ENCODE data around the gene PDK2. TPM values are rescaled to one million over a fixed set of nuclear protein-coding genes. Genes with fewer than 3 reads are reported as not detected.
"Not testable (repeated sequence)": the region's sequence is repeated elsewhere in the genome, so short reads cannot be mapped to it uniquely, and the experiment has no call there.

PDK2 gene
- total RNA-seq, 1 donor: 37.8 TPM

DNA sequence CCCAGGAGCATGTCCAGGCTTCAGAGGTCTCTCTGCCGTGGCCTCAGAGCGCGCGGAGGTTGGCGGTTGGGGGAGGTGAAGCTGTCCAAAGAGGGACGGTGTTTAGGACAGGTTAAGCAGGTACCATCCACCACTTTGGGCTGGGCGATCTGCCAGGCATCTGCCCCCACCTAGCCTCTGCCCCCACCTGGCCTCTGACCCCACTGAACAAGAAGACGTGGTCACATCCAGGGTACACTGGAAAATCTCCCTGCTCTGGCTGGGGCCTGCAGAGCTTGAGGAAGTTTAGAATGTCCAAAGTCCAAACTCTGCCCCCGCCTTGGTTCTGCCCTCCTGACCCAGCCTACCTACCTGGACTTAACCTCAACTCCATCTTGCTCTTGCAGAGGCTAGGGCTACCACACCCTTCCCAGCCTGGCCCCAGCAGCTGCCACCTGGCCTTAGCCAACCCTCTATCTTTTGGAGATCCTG, 37.6 kb upstream of the PDK2 start:
- H3K4me3 ChIP-seq (ENCODE audit: low read depth, low read length): peak overlapping the region; percentile 81
- TF ChIP-seq, protein P1, sequence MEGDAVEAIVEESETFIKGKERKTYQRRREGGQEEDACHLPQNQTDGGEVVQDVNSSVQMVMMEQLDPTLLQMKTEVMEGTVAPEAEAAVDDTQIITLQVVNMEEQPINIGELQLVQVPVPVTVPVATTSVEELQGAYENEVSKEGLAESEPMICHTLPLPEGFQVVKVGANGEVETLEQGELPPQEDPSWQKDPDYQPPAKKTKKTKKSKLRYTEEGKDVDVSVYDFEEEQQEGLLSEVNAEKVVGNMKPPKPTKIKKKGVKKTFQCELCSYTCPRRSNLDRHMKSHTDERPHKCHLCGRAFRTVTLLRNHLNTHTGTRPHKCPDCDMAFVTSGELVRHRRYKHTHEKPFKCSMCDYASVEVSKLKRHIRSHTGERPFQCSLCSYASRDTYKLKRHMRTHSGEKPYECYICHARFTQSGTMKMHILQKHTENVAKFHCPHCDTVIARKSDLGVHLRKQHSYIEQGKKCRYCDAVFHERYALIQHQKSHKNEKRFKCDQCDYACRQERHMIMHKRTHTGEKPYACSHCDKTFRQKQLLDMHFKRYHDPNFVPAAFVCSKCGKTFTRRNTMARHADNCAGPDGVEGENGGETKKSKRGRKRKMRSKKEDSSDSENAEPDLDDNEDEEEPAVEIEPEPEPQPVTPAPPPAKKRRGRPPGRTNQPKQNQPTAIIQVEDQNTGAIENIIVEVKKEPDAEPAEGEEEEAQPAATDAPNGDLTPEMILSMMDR (IDR thresholded peaks at IDR 0.05; ENCODE audit: insufficient read depth, low read length): no peak
- DNase-seq (ENCODE audit: low read depth): no peak

DNA sequence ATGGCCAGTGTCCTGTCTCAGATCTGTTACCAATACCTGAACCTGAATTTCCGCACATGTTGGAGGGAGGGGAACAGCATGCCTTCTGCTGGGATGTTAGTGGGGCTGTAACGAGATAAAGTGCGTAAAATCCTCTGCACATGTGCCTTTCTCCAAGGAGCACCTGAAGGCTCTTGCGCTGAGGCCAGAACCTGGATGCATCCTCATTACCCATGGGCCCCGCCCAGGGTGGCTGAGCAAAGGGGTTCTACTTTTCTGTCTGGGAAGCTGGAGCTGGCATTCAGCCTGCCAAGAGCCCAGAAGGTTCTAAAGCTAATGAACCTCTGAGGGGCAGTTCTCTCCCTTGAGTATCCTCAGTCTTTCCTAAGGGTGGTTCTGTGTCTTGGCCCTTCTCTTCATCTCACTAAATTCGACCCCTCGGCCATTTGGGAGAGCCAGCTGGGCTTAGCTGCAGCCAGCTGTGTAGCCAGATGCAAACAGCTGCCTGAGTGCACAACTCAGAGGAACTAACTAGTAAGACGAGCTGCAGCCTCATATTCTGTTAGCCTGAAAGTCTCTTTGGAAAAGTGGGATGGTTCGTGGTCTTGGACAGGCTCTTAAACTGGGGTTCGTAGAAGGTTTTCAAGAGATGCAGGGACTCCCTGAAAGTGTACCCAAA, 36.7 kb upstream of the PDK2 start:
- TF ChIP-seq, protein P1 (IDR thresholded peaks at IDR 0.05; ENCODE audit: insufficient read depth, low read length): no peak
- no peak overlapping the region for H3K4me3 ChIP-seq (ENCODE audit: low read depth, low read length)
- DNase-seq (ENCODE audit: low read depth): no peak

DNA sequence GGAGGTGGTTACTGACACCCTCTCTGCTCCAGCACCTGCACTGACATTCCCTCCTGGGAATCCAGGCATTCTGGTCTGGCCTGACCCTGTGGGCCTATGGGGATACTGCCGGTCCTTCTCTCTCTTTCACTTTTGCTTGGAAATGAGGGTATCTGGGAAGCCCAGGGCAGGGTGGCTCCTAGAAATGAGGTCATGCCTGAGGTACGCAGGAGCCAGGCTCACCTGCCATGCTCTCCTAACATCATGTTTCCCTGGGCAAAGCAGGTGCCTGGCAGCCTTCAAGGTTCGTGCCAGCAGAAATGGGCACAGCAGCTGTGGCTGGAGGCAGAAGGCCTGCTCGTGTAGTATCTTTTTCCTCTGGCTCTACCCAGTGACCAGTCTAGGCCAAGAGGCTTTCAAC, 35.9 kb upstream of the PDK2 start:
- TF ChIP-seq, protein P1 (IDR thresholded peaks at IDR 0.05; ENCODE audit: insufficient read depth, low read length): no peak
- no peak for DNase-seq (ENCODE audit: low read depth)
- H3K4me3 ChIP-seq (ENCODE audit: low read depth, low read length): no peak overlapping the region

DNA sequence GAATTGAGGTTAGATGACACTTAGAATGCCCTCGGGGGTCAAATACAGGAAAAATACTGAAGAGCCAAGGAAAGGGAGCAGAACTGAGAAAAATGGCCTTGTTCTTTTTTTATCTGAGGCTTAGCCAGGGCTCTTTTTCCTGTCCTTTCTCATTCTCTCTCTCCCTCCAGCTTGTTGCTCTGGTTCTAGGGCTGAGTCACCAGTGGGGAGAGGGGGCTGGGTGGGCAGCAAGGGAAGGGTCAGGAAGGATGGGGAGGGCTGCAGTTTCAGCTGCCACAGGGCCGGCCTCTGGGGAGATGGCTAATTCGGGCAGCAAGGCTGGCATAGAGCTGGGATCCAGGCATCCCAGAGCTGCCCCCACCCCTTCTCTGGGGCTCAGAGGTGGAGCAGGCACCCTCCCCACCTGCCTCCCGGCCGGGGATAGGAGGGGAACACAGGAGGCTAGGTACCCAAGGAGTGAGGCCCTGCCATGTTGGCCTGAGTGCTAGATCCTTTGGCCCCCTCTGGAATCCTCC, 35.3 kb upstream of the PDK2 start:
- TF ChIP-seq, protein P1 (IDR thresholded peaks at IDR 0.05; ENCODE audit: insufficient read depth, low read length): no peak
- H3K4me3 ChIP-seq (ENCODE audit: low read depth, low read length): no peak overlapping the region
- DNase-seq (ENCODE audit: low read depth): no peak

- DNase-seq (ENCODE audit: low read depth): peak; percentile 87
- no peak overlapping the region for H3K4me3 ChIP-seq (ENCODE audit: low read depth, low read length)
- TF ChIP-seq, protein P1 (IDR thresholded peaks at IDR 0.05; ENCODE audit: insufficient read depth, low read length): no peak
These were observed 34.0 kb upstream of the PDK2 start for GRCh38 chr17:50060951-50061712.

DNA sequence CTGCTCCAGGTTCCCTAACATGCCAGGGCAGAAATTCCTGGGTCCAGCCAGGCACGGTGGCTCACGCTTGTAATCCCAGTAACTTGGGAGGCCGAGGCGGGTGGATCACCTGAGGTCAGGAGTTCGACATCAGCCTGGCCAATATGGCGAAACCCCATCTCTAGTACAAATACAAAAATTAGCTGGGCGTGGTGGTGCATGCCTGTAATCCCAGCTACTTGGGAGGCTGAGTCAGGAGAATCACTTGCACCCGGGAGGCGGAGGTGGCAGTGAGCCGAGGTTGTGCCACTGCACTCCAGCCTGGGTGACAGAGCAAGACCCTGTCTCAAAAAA, 33.5 kb upstream of the PDK2 start:
- not testable (repeated sequence) for H3K4me3 ChIP-seq (ENCODE audit: low read depth, low read length); DNase-seq (ENCODE audit: low read depth)

Data from fibroblast of the aortic adventitia (primary cell).